ENCODE results near the gene PRC1. TPM values are rescaled to one million over a fixed set of nuclear protein-coding genes. Genes with fewer than 3 reads are reported as not detected.

Gene PRC1
- total and polyA plus RNA-seq, 4 donors, result 46.0 to 66.5 (median 57.8) TPM

- H3K27me3 ChIP-seq (ENCODE audit: control insufficient read depth, insufficient read depth, low read length), result no peaks in the 10 kb centered on the region
- peaks cover 26% of the 10 kb centered on the region for H3K36me3 ChIP-seq (ENCODE audit: control insufficient read depth, insufficient read depth, low read length)
- no peaks in the 10 kb centered on the region for H3K4me1 ChIP-seq (ENCODE audit: control insufficient read depth, insufficient read depth, low read length)
- 95% methylated on average over 20 of the region's 21 CpGs for WGBS (ENCODE audit: insufficient coverage)
- no peak overlapping the region for H3K4me3 ChIP-seq (ENCODE audit: low read depth, low read length)
- H3K27ac ChIP-seq (ENCODE audit: low read depth, low read length), result no peak overlapping the region
- no peaks in the 10 kb centered on the region for H3K9me3 ChIP-seq (ENCODE audit: control insufficient read depth, insufficient read depth, low read length)
- no peak for DNase-seq (ENCODE audit: low read depth in 4 of 6, low spot score in 6 of 6)
Measured at GRCh38 chr15:90974216-90974615, 20.1 kb downstream of the PRC1 start.

DNA sequence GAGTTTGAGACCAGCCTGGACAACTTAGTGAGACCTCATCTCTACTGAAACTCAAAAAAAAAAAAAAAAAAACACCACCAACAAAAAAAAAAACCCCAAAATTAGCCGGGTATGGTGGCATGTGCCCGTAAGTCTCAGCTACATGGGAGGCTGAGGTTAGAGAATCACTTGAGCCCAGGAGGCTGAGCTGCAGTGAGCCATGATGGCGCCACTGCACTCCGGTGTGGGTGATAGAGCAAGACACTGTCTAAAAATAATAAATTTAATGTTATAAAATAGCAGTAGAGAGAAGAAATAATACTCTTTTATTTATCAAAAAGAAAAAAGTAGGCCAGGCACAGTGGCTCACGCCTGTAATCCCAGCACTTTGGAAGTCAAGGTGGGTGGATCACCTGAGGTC, 22.2 kb downstream of the PRC1 start:
- H3K36me3 ChIP-seq (ENCODE audit: control insufficient read depth, insufficient read depth, low read length), result peaks cover 24% of the 10 kb centered on the region
- no peaks in the 10 kb centered on the region for H3K27me3 ChIP-seq (ENCODE audit: control insufficient read depth, insufficient read depth, low read length)
- 70% methylated on average over 2 of the region's 5 CpGs for WGBS (ENCODE audit: insufficient coverage)
- H3K27ac ChIP-seq (ENCODE audit: low read depth, low read length), result no peak overlapping the region
- no peaks in the 10 kb centered on the region for H3K9me3 ChIP-seq (ENCODE audit: control insufficient read depth, insufficient read depth, low read length)
- no peak for DNase-seq (ENCODE audit: low read depth in 4 of 6, low spot score in 6 of 6)
- no peak overlapping the region for H3K4me3 ChIP-seq (ENCODE audit: low read depth, low read length)
- H3K4me1 ChIP-seq (ENCODE audit: control insufficient read depth, insufficient read depth, low read length), result no peaks in the 10 kb centered on the region

DNA sequence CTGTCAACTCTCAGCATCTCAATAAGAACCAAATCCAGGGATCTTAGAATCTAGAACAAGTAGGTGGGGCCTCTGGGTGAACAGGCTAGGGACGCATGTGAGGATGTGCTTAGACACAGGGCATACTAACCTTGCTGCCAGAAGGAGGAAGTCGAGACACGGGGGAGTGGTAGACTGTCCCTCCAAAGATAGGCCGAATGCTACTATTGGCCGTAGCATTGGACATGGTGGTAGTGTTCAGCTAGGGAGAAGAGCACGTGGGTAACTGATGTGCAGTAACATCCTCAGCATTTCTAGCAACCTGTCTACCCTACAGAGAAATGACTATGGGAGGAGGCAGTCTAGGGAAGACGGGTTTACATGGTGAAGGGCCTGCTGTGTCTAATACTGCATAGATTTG, 24.1 kb downstream of the PRC1 start:
- no peak overlapping the region for H3K4me3 ChIP-seq (ENCODE audit: low read depth, low read length)
- peaks cover 35% of the 10 kb centered on the region for H3K36me3 ChIP-seq (ENCODE audit: control insufficient read depth, insufficient read depth, low read length)
- no peak for DNase-seq (ENCODE audit: low read depth in 4 of 6, low spot score in 6 of 6)
- no peaks in the 10 kb centered on the region for H3K27me3 ChIP-seq (ENCODE audit: control insufficient read depth, insufficient read depth, low read length)
- H3K4me1 ChIP-seq (ENCODE audit: control insufficient read depth, insufficient read depth, low read length), result no peaks in the 10 kb centered on the region
- 93% methylated on average over 3 of the region's 7 CpGs for WGBS (ENCODE audit: insufficient coverage)
- no peaks in the 10 kb centered on the region for H3K9me3 ChIP-seq (ENCODE audit: control insufficient read depth, insufficient read depth, low read length)
- no peak overlapping the region for H3K27ac ChIP-seq (ENCODE audit: low read depth, low read length)

GRCh38 chr15:90968434-90968833, 25.9 kb downstream of the PRC1 start:
- H3K27ac ChIP-seq (ENCODE audit: low read depth, low read length), result no peak overlapping the region
- H3K4me3 ChIP-seq (ENCODE audit: low read depth, low read length), result no peak overlapping the region
- no peak for DNase-seq (ENCODE audit: low read depth in 4 of 6, low spot score in 6 of 6)
- no peaks in the 10 kb centered on the region for H3K9me3 ChIP-seq (ENCODE audit: control insufficient read depth, insufficient read depth, low read length)
- H3K36me3 ChIP-seq (ENCODE audit: control insufficient read depth, insufficient read depth, low read length), result peaks cover 34% of the 10 kb centered on the region
- 86% methylated on average over 1 of the region's 1 CpG for WGBS (ENCODE audit: insufficient coverage)
- no peaks in the 10 kb centered on the region for H3K27me3 ChIP-seq (ENCODE audit: control insufficient read depth, insufficient read depth, low read length)
- no peaks in the 10 kb centered on the region for H3K4me1 ChIP-seq (ENCODE audit: control insufficient read depth, insufficient read depth, low read length)

GRCh38 chr15:90967206-90967605, 27.1 kb downstream of the PRC1 start:
- no peak overlapping the region for H3K27ac ChIP-seq (ENCODE audit: low read depth, low read length)
- H3K4me1 ChIP-seq (ENCODE audit: control insufficient read depth, insufficient read depth, low read length), result no peaks in the 10 kb centered on the region
- H3K27me3 ChIP-seq (ENCODE audit: control insufficient read depth, insufficient read depth, low read length), result no peaks in the 10 kb centered on the region
- peaks cover 36% of the 10 kb centered on the region for H3K36me3 ChIP-seq (ENCODE audit: control insufficient read depth, insufficient read depth, low read length)
- H3K9me3 ChIP-seq (ENCODE audit: control insufficient read depth, insufficient read depth, low read length), result no peaks in the 10 kb centered on the region
- H3K4me3 ChIP-seq (ENCODE audit: low read depth, low read length), result no peak overlapping the region
- DNase-seq (ENCODE audit: low read depth in 4 of 6, low spot score in 6 of 6), result no peak
- 89% methylated on average over 4 of the region's 5 CpGs for WGBS (ENCODE audit: insufficient coverage)

- Histone ChIP-seq H3K9me3 (ENCODE audit: control insufficient read depth, insufficient read depth, low read length) (no peaks in the 10 kb centered on the region), H3K27ac (ENCODE audit: low read depth, low read length) (no peak overlapping the region), H3K4me1 (ENCODE audit: control insufficient read depth, insufficient read depth, low read length) (no peaks in the 10 kb centered on the region), H3K27me3 (ENCODE audit: control insufficient read depth, insufficient read depth, low read length) (no peaks in the 10 kb centered on the region), H3K36me3 (ENCODE audit: control insufficient read depth, insufficient read depth, low read length) (peaks cover 43% of the 10 kb centered on the region), H3K4me3 (ENCODE audit: low read depth, low read length) (no peak overlapping the region)
- no peak for DNase-seq (ENCODE audit: low read depth in 4 of 6, low spot score in 6 of 6)
- WGBS (ENCODE audit: insufficient coverage), result 80% methylated on average over 2 of the region's 9 CpGs
Measured at GRCh38 chr15:90966262-90966661, 28.1 kb downstream of the PRC1 start.

DNA sequence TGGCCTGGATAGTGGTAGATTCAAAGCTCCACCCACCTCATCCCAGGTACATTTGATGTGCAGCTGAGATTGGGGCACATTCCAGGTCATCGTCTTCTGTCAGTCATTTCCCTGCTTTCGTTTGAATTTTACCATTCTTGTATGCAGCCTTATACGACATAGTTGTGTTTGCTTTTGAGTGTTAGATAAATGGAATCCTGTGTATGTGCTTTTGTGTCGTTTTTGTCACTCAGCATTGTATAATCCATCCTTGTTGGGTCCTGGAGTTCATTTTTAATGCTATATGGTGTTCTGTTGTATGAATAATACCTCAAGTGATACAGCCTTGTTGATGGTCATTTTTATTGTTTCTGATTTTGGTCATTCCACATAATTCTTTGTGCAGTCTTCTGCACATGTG, 32.3 kb downstream of the PRC1 start:
- Histone ChIP-seq H3K27ac (ENCODE audit: low read depth, low read length) (no peak overlapping the region), H3K27me3 (ENCODE audit: control insufficient read depth, insufficient read depth, low read length) (no peaks in the 10 kb centered on the region), H3K4me1 (ENCODE audit: control insufficient read depth, insufficient read depth, low read length) (peaks cover 42% of the 10 kb centered on the region), H3K9me3 (ENCODE audit: control insufficient read depth, insufficient read depth, low read length) (no peaks in the 10 kb centered on the region), H3K4me3 (ENCODE audit: low read depth, low read length) (no peak overlapping the region), H3K36me3 (ENCODE audit: control insufficient read depth, insufficient read depth, low read length) (peaks cover 50% of the 10 kb centered on the region)
- DNase-seq (ENCODE audit: low read depth in 4 of 6, low spot score in 6 of 6), result no peak
- no CpG with 5 or more reads among the region's 4 CpGs for WGBS (ENCODE audit: insufficient coverage)

GRCh38 chr15:90960298-90961091, 33.8 kb downstream of the PRC1 start:
- no peaks in the 10 kb centered on the region for H3K9me3 ChIP-seq (ENCODE audit: control insufficient read depth, insufficient read depth, low read length)
- H3K27ac ChIP-seq (ENCODE audit: low read depth, low read length), result no peak overlapping the region
- DNase-seq (ENCODE audit: low read depth in 4 of 6, low spot score in 6 of 6), result peak in 1 of 6 donors; percentile 49
- H3K4me3 ChIP-seq (ENCODE audit: low read depth, low read length), result no peak overlapping the region
- no peaks in the 10 kb centered on the region for H3K27me3 ChIP-seq (ENCODE audit: control insufficient read depth, insufficient read depth, low read length)
- peaks cover 52% of the 10 kb centered on the region for H3K4me1 ChIP-seq (ENCODE audit: control insufficient read depth, insufficient read depth, low read length)
- H3K36me3 ChIP-seq (ENCODE audit: control insufficient read depth, insufficient read depth, low read length), result peaks cover 42% of the 10 kb centered on the region
- 79% methylated on average over 20 of the region's 20 CpGs for WGBS (ENCODE audit: insufficient coverage)

- peak; percentile 33 to 94 (median 52) for DNase-seq (ENCODE audit: low read depth in 4 of 6, low spot score in 6 of 6)
- Histone ChIP-seq H3K4me3 (ENCODE audit: low read depth, low read length) (no peak overlapping the region), H3K9me3 (ENCODE audit: control insufficient read depth, insufficient read depth, low read length) (no peaks in the 10 kb centered on the region), H3K36me3 (ENCODE audit: control insufficient read depth, insufficient read depth, low read length) (peaks cover 37% of the 10 kb centered on the region), H3K4me1 (ENCODE audit: control insufficient read depth, insufficient read depth, low read length) (peaks cover 58% of the 10 kb centered on the region), H3K27ac (ENCODE audit: low read depth, low read length) (peak overlapping the region; percentile 61), H3K27me3 (ENCODE audit: control insufficient read depth, insufficient read depth, low read length) (no peaks in the 10 kb centered on the region)
- WGBS (ENCODE audit: insufficient coverage), result 42% methylated on average over 5 of the region's 5 CpGs
Measured at GRCh38 chr15:90959894-90960293, 34.4 kb downstream of the PRC1 start.

DNA sequence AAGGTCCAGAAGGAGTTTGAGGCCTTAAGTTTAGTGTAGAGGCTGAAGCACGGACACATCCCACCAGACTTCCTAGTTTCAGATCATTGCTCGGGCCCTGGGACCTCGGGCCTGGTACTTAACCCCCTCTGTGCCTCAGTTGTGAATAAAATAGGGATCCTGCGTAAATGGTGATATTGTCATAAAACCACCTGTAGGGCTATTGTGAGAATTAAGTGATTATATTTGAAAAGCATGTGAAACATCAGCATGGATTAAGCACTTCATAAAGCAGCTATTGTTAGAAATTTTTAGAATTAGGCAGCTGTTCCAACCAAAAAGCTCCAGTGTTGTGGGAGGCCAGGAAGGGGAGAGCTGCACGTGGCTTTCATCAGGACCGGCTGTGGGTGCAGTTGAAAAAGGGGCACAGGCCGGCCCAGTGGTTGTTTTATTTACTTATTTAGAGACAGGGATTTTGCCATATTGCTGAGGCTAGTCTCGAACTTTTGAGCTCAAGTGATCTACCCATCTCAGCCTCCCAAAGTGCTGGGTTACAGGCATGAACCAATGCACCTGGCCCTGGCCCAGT, 35.2 kb downstream of the PRC1 start:
- DNase-seq (ENCODE audit: low read depth in 4 of 6, low spot score in 6 of 6), result no peak
- Histone ChIP-seq H3K4me1 (ENCODE audit: control insufficient read depth, insufficient read depth, low read length) (peaks cover 65% of the 10 kb centered on the region), H3K36me3 (ENCODE audit: control insufficient read depth, insufficient read depth, low read length) (peaks cover 32% of the 10 kb centered on the region), H3K4me3 (ENCODE audit: low read depth, low read length) (no peak overlapping the region), H3K27me3 (ENCODE audit: control insufficient read depth, insufficient read depth, low read length) (no peaks in the 10 kb centered on the region), H3K9me3 (ENCODE audit: control insufficient read depth, insufficient read depth, low read length) (no peaks in the 10 kb centered on the region), H3K27ac (ENCODE audit: low read depth, low read length) (no peak overlapping the region)
- WGBS (ENCODE audit: insufficient coverage), result 72% methylated on average over 5 of the region's 8 CpGs
